ENCODE results near the gene NUDC.

The NUDC gene

DNA sequence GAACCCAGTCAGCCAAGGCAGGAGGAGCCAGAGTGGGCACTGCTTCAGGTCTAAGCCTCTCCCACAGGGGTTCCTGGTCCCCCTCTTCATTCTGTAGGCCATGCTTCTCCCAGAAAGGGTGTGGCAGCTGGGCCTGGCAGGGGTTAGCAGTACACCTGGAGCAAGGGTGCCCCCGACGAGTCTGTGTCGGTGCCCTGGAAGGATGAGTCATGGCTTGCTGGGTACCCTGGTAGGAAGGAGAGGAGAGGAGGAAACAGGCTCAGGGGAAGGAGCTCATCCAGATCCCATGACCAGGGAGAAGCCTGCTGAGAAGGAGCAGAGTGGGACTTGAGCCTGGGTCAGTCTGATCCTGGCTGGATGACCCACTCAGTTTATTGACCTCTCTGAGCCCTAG lies 28.4 kb downstream of the NUDC start:
- no peak for DNase-seq (ENCODE audit: low read depth)
- TF ChIP-seq, protein P1, sequence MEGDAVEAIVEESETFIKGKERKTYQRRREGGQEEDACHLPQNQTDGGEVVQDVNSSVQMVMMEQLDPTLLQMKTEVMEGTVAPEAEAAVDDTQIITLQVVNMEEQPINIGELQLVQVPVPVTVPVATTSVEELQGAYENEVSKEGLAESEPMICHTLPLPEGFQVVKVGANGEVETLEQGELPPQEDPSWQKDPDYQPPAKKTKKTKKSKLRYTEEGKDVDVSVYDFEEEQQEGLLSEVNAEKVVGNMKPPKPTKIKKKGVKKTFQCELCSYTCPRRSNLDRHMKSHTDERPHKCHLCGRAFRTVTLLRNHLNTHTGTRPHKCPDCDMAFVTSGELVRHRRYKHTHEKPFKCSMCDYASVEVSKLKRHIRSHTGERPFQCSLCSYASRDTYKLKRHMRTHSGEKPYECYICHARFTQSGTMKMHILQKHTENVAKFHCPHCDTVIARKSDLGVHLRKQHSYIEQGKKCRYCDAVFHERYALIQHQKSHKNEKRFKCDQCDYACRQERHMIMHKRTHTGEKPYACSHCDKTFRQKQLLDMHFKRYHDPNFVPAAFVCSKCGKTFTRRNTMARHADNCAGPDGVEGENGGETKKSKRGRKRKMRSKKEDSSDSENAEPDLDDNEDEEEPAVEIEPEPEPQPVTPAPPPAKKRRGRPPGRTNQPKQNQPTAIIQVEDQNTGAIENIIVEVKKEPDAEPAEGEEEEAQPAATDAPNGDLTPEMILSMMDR (IDR thresholded peaks at IDR 0.05; ENCODE audit: control insufficient read depth, insufficient read depth, low read depth, low read length, missing control alignments) = no peak
- H3K4me3 ChIP-seq (ENCODE audit: control insufficient read depth, low read depth, low read length) = no peak overlapping the region

DNA sequence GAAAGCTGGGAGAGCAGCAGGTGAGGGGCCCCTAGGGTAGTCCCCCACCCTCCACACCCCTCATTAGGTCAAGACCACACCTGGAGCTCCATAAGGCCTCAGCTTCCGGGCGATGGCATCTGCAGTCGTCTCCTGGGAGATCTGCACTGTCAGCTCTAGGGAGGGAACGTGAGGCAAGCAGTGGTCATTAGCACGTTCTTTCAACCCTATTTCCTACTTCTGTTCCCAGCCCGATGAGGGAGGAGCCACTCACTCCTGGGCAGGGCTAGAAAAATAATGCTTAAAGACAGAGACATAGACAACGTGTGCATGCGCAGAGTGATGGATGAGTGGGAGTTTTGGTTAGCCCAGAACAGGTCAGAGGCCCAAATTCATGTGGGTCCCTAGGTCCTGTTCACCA lies 29.1 kb downstream of the NUDC start:
- DNase-seq (ENCODE audit: low read depth) = no peak
- H3K4me3 ChIP-seq (ENCODE audit: control insufficient read depth, low read depth, low read length) = no peak overlapping the region
- TF ChIP-seq, protein P1 (IDR thresholded peaks at IDR 0.05; ENCODE audit: control insufficient read depth, insufficient read depth, low read depth, low read length, missing control alignments) = no peak

DNA sequence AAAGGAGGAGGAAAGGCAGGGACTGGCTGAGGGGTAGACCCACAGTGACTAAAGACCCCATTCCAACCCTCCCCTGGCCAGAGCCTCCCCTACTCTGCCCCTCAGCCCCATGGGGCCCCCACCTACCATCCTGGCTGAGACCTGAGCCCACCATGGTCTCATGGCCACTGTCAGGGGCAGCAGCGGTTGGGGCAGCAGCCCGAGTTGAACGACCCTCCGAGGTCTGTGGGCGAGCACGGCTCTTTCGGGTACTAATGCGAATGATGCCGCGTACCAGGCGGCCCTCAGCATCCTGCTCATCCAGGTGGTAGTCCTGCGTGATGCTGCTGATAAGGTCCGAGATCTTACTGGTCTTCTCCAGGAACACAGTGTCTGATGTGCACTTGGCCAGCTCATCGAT lies 29.7 kb downstream of the NUDC start:
- TF ChIP-seq, protein P1 (IDR thresholded peaks at IDR 0.05; ENCODE audit: control insufficient read depth, insufficient read depth, low read depth, low read length, missing control alignments) = no peak
- DNase-seq (ENCODE audit: low read depth) = no peak
- no peak overlapping the region for H3K4me3 ChIP-seq (ENCODE audit: control insufficient read depth, low read depth, low read length)

DNA sequence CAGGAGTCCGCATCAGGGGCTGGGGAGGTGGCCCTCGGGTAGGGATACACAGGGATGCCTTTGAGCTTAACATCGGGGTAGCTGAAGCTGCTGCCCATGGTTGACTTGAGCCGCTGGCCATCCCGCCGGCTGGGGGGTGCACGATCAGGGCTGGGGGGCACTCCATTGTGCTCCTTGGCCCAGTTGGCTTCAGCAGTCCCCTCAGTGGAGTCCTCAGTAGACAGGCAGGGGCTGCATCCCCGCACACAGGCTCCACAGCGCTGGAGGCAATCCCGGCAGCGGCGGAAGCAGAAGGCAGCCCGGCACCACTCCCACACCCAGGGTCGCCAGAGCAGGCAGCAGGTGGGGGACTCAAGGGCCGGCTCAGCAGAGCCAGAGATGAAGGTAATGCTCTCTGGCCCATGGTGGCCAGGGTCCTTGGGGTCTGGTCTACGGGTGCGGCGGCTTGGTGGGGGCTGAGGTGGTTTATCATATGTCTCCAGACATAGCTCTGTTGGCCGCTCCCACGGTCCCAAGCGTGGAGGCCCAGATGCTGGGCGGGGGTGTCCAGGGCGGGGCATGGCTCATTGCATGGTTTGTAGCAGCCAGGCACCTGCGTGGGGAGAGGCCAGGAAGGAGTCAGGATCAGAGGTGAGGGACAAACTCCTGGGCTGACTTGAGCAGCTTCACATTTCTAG lies 30.4 kb downstream of the NUDC start:
- TF ChIP-seq, protein P1 (IDR thresholded peaks at IDR 0.05; ENCODE audit: control insufficient read depth, insufficient read depth, low read depth, low read length, missing control alignments) = no peak
- no peak overlapping the region for H3K4me3 ChIP-seq (ENCODE audit: control insufficient read depth, low read depth, low read length)
- DNase-seq (ENCODE audit: low read depth) = no peak

DNA sequence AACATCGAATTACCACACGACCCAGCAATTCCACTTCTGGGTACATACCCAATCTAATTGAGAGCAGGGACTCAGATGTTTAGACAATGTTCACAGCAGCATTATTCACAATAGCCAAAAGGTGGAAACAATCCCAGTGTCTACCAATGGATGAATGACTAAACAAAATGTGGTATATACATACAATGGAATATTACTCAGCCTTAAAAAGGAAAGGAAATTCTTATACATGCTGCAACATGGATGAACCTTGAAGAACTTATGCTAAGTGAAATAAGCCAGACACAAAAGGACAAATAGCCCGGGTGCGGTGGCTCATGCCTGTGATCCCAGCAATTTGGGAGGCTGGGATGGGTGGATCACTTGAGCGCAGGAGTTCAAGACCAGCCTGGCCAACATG lies 31.8 kb downstream of the NUDC start:
- TF ChIP-seq, protein P1 (IDR thresholded peaks at IDR 0.05; ENCODE audit: control insufficient read depth, insufficient read depth, low read depth, low read length, missing control alignments) = no peak
- DNase-seq (ENCODE audit: low read depth) = no peak
- no peak overlapping the region for H3K4me3 ChIP-seq (ENCODE audit: control insufficient read depth, low read depth, low read length)

DNA sequence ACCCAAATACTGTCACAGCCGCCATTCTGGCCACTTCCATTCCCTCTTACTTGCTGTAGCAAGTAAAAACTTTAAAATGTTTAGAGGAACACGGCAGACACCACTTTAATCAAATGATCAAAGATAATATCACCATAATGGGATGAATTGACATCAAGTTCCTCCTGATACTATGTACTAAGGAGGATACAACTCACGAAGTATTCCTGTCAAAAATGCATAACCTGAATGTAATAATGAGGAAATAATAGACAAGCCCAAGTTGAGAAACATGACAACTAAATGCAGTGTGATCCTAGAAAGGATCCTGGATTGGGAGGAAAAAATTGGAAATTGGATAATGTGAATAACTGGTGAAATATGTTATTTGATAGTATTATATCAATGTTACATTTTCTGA lies 34.8 kb downstream of the NUDC start:
- TF ChIP-seq, protein P1 (IDR thresholded peaks at IDR 0.05; ENCODE audit: control insufficient read depth, insufficient read depth, low read depth, low read length, missing control alignments) = no peak

More for the DNA sequence above, 34.8 kb downstream of the NUDC start:
- no peak for DNase-seq (ENCODE audit: low read depth)
- no peak overlapping the region for H3K4me3 ChIP-seq (ENCODE audit: control insufficient read depth, low read depth, low read length)

All from AG09309 (cell line).